CD4-positive, alpha-beta T cell treated with Interleukin-6 for 4 hours (primary cell): ENCODE results near the gene VPREB1.
A peak's percentile ranks its signal among the peaks of the same experiment; 100 is the strongest.
"Not testable (repeated sequence)": the region's sequence is repeated elsewhere in the genome, so short reads cannot be mapped to it uniquely, and the experiment has no call there.

ENCODE experiments used
- DNase-seq: peaks from one replicate; pipeline ENCODE4 v3.0.0-alpha.2; 2020; ENCODE audit warnings: mixed read lengths

The VPREB1 gene, protein sequence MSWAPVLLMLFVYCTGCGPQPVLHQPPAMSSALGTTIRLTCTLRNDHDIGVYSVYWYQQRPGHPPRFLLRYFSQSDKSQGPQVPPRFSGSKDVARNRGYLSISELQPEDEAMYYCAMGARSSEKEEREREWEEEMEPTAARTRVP

DNA sequence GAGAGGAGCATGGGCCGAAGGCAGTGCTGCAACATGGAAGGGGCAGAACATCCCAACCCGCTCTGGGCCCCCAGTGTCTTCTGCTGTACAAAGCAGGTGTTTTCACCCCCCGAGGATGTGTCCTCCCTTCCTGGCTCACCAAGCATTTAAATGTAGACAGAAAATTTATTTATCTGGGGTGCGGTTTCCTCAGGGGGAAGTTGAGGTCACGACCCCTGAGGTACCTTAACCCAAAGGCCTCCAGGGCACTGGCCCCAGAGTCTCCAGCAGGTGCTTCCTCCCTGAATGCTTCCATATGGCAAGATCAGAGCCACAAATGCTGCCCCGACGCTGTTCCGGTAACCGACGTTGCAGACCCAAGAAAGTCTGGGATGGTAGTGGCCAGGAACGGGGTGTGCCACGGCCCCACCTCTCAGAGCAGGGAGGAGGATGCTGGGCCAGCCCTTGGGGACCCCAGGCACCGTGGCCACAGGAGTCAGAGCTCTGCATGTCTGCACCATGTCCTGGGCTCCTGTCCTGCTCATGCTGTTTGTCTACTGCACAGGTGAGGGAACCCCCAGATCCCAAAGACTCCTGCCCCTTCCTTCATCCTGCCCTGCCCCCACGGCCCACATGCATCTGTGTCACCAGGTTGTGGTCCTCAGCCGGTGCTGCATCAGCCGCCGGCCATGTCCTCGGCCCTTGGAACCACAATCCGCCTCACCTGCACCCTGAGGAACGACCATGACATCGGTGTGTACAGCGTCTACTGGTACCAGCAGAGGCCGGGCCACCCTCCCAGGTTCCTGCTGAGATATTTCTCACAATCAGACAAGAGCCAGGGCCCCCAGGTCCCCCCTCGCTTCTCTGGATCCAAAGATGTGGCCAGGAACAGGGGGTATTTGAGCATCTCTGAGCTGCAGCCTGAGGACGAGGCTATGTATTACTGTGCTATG lies at the start of gene VPREB1:
Gene VPREB1 (plus strand): TSS at position 471 of the 935 bp plus-strand sequence. CDS start 28 bp downstream, at position 499.
- no peak for DNase-seq

DNA sequence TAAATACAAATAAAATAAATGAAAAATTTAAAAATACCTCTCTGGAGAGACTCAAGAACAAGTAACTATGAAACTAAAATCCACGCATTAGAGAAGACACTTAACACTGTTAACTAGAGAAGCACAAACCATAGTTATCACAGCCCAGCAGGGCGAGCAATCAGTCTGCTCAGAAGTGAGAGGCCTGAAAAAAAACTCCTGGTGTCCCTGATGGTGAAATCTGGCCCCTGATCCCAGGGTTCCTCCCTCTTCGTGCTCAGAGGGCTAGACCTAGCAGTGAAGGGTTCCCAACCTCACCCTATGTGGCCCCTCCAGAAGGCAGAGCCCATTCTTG lies 49.7 kb upstream of the VPREB1 start:
- no peak for DNase-seq

DNA sequence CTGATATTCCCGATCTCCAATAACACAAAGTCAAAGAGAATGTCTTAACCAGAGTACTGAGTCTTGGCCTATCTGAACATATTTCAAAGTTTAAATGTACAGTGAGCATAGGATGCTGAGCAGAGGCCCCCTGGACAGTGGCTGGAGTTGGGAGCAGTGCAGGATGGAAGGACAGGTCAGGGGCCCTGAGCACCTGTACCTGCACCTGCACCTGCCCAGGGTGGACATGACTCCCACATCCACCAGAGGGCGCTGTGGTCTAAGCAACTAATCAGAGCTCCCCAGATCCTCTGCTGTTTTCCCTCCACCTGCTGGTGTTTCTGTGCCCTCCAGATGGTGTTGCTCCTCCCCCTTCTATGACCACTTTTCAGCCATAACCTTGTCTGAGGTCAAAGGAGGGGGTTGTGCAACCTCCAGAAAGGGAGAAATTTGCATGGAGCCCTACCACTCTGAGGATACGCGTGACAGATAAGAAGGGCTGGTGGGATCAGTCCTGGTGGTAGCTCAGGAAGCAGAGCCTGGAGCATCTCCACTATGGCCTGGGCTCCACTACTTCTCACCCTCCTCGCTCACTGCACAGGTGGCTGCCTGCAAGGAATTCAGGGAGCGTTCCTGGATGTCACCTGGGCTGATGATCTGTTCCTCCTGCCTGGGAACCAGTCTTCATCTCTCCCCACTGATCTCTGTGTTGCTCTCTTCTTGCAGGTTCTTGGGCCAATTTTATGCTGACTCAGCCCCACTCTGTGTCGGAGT lies 49.1 kb upstream of the VPREB1 start:
- peak; percentile 84 for DNase-seq

DNA sequence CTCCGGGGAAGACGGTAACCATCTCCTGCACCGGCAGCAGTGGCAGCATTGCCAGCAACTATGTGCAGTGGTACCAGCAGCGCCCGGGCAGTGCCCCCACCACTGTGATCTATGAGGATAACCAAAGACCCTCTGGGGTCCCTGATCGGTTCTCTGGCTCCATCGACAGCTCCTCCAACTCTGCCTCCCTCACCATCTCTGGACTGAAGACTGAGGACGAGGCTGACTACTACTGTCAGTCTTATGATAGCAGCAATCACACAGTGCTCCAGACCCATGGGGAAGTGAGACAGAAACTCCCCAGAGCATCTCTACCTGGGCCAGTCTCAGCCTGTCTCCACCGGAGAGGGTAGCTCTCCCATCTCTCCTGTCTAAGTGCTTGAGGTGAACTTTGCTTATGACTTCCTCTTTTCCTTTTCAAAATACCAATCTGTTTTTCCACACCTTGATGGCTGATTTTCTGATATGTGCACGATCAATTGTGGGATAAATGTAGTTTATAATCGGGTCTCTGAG lies 48.5 kb upstream of the VPREB1 start:
- no peak for DNase-seq

DNA sequence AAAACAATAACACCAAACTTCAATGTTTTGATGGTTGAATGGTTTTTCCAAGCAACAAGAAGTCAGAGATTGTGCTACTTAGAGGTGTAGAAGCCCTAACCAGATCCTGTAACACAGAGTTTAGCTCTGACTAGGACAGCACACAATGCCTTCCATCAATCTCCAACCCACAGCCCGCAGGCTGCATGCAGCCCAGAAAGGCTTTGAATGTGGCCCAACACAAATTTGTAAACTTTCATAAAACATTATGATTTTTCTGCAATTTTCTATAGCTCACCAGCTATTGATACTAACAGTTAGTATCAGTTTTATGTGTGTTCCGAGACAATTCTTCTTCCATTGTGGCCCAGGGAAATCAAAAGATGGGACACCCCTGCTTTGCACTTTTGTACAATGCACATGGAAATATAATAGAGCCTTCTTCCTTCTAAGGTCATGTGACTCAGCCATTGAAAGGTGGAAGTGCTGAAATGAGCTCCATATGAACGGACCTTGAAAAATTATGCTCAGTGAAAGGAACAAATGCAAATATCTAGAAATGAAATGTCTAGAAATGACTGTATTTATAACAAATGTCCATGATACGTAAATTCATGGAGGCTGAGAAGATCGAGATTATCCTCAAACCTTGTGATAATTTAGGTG lies 47.6 kb upstream of the VPREB1 start:
- DNase-seq, result no peak

DNA sequence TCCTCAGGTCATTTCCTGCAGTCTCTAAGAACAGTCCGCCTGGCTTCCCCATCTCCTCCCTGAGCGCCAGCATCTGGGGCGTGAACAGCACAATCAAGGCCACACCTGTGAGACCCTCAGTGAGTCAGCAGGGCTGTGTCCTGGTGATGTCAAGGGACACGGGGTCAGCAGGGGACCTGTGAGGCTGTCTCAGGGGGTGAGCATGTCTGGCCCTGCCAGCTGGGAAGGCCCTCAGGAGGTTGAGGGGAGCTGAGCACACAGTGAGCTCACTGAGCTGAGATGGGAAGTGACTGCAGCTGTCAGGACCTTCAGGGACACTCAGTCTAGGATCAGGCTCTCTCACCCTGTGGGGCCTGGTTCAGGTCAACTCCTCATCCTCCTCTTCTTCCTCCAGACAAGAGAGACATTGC lies 46.6 kb upstream of the VPREB1 start:
- no peak for DNase-seq

DNA sequence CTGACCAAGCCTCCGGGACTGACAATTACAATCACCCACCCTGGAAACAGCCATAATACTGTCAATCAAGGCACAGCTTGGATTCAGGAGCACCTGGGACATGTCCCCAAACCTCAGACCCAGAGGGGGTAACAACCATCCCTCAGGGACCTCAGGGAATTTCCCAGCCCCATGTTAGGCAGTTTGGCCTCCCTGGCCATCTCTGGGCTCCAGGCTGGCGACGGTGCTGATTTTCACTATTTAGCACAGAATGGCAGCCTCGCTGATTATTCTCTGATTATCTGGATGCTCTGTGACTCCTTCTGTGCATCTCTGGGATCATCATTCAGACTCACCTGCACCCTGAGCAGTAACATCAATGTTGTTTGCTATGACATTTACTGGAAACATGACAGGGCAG lies 45.8 kb upstream of the VPREB1 start:
- DNase-seq, result no peak

DNA sequence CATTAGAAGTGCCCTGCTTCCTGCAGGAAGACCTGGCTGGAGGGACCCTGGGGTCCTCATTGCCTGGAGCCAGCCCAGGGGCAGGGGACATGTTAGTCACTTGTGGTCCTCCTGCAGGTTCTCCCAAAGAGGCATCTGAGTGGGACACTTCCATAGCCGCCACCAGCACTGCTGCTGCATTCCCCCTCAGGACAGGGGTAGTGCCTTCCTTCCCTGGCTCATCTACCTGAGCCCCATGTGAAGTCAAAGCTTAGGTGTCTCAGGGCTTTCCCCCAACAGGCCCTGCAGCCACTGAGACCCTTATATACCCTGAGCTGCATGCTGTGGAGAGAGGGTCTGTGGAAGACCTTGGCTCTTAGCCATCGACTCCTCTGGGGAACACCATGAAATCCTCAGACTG lies 45.0 kb upstream of the VPREB1 start:
- DNase-seq, result no peak

DNA sequence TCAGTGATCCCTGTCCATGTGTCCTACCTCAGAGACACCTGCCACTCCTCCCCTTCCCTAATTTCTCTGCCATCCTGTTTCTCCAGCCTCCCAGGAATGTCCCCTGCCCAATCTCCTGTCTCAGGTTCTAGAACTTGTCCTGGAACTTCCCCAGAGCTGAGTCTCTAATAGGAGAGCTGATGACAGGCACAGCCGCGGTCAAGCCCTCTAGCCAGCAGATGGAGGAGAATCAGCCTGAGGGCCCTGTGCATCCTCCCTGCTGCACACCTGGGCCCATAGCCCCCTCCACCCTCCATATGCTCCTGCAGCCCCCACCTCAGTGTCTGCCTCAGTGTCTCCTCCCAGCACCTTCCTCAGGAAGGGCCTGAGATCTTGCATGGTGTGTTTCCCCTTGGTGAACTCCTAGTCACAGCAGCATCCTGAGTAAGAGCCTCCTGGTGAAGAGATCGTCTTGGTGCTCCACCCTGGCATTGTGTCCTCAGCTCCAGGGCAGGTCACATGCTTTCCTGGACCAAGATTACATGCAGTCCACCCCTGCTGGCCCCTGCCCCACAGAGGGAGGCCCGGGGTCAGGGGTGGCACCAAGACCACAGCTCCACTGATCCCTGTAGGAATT lies 43.9 kb upstream of the VPREB1 start:
- no peak for DNase-seq

DNA sequence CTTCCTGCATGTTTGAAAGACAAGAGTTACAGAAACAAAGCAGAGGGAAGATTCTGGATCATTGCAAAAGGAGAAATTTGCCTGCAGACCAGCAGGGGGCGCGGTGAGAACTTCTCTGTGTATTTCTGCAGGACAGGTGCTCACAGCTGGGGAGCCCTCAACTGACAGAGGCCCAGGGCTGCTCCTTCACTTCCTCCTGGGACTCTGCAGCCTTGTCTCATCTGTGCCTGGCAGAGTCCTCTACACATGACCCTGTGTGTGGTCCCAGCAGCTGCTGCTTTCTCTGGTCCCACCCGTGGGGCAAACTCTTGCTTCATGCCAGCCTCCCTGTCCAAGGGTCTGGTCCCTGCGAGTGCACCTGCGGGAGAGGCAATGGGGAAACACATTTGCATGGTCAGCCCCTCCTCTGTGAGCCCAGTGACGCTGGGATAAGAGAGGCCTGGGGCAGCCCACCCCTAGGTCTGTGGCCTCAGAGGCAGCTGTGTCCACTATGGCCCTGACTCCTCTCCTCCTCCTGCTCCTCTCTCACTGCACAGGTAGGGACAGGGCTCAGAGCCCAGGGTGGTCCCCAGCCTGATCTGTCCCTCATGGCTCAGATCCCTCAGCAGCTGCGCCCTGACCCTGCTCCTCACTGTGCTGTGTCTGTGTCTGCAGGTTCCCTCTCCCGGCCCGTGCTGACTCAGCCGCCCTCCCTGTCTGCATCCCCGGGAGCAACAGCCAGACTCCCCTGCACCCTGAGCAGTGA lies 43.2 kb upstream of the VPREB1 start:
- no peak for DNase-seq

DNA sequence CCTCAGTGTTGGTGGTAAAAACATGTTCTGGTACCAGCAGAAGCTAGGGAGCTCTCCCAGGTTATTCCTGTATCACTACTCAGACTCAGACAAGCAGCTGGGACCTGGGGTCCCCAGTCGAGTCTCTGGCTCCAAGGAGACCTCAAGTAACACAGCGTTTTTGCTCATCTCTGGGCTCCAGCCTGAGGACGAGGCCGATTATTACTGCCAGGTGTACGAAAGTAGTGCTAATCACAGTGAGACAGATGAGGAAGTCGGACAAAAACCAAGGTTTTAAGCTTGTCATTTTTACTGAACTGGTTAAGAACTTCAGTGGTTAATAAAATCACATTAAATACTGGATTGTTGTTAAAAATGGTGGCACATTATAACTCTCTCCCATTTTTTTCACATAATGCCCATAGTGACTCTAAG lies 42.6 kb upstream of the VPREB1 start:
- DNase-seq, result no peak

DNA sequence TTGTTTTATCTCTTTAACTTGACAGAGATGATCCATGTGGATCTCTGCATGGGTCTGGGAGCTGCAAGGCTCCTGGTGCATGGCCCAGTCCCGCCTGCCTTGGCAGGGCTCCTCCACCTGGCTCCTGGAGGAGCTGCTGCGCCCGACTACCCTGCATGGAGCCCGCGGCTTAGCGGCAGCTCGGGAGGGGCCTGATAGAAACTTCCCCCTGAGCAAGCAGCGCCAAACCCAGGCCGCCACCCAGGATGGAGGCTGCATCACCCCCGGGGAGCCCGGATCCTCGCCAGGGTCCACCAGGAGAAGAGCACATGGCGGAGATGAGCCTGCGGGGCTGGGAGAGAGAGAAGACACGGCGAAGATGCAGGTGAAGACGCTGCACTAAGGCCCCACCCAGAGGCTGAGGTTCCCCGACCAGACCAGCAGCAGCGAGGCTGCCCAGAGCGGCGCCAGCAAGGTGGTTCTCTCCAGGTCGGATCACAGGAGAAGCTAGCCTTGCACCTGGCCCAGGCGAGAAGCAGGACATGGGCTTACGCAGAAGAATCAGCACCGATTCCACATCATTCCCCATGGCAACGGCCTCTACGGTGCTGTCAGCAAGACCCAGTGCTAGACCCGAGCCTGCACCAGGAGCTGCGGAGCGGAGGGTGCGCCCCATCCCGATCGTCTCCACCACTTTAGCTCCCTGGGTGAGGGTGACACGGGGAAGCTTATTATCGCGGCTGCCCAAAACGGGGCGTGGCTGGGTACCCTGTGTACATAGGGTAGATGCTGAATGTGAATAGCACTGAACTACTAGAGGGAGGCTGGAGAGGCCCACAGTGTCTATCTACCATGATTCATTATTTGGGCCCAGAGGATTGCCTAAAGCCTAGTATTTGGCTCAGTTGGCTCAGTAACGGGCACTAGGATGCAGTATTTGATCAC lies 41.3 kb upstream of the VPREB1 start:
- DNase-seq, result no peak

DNA sequence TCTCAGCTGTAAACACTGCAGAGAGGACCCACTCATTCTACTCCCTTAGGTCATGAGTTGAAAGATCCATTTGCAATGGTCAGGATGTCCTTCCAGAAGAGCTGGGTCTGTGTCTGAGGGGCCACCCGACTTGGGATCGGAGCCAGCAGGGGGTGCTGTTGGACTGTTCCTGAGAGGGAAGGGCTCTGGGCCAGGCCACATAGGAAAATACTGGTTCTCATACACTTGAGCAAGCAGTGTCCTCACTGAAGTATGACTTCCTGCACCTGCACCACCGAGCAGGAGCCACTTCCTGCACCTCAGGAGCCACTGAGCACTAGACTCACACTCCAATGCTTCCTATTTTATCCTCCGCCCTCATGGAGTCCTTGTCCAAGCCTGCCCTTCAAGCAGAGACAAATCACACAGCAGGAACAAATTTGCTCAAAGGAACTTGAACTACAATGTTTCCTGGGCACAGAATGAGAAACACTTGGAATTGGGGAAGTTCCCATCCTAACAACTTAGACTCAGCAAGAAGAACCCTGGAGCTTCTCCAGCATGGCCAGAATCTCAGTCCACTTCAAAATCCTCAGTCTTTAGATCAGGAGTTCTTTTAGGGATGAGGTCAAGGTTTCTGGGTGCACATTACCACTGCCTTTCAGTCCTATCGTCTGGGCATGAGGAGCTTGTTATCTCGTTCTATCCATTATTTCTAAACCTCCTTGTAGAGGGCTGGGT lies 36.6 kb upstream of the VPREB1 start:
- DNase-seq, result peak; percentile 85

DNA sequence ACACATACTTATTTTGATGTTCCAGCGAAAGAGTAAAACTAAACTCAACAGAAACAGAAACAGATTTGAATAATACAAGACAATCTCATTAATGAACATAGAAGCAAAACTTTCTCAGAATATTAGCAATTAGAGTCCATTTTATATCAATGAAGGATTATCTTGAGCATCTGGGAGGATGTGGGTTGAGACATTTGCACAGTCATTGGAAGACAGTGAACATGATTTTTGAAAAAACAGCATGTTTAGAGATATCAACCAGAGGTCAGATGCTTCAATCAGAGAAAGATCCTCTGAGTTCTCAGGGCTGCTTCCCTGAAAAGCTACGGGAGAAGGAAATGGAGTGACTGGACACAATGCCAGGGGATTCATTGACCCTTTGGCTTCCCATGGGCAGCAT lies 35.9 kb upstream of the VPREB1 start:
- DNase-seq, result no peak

DNA sequence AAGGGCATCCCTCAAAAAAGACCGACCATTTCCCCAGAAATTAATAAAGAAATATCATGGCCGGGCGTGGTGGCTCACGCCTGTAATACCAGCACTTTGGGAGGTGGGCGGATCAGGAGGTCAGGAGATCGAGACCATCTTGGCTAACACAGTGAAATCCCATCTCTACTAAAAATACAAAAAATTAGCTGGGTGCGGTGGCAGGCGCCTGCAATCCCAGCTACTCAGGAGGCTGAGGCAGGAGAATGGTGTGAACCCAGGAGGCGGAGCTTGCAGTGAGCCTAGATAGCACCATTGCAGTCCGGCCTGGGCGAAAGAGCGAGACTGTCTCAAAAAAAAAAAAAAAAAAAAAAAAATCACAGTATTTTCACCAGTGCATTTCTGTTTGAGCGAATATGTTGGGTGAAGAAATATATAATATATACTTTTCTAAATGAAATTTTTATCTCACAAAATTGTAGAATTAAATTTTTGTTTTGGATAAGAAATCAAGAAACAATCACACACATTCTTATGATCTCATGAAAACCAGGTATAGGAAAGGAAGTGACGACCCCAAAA lies 35.4 kb upstream of the VPREB1 start:
- DNase-seq, result not testable (repeated sequence)

DNA sequence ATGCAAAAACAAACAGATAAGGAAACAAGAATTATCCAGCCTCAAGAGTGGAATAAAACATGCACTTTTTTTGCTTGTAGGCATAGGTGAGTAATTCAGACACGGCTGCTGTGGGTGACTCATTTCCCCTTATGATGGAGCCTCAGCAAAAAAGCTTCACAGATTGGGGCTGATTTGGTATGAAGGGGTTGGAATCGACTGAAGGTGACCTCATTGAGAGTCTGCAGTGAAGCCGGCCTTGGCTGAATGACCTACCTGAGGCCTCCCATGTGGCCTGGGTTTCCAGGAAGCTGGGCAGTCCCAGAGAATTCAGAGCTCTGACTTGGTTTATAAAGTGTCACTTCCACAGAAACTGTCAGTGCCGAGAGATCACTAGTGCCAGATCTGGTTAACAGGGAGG lies 34.2 kb upstream of the VPREB1 start:
- peak; percentile 49 for DNase-seq

DNA sequence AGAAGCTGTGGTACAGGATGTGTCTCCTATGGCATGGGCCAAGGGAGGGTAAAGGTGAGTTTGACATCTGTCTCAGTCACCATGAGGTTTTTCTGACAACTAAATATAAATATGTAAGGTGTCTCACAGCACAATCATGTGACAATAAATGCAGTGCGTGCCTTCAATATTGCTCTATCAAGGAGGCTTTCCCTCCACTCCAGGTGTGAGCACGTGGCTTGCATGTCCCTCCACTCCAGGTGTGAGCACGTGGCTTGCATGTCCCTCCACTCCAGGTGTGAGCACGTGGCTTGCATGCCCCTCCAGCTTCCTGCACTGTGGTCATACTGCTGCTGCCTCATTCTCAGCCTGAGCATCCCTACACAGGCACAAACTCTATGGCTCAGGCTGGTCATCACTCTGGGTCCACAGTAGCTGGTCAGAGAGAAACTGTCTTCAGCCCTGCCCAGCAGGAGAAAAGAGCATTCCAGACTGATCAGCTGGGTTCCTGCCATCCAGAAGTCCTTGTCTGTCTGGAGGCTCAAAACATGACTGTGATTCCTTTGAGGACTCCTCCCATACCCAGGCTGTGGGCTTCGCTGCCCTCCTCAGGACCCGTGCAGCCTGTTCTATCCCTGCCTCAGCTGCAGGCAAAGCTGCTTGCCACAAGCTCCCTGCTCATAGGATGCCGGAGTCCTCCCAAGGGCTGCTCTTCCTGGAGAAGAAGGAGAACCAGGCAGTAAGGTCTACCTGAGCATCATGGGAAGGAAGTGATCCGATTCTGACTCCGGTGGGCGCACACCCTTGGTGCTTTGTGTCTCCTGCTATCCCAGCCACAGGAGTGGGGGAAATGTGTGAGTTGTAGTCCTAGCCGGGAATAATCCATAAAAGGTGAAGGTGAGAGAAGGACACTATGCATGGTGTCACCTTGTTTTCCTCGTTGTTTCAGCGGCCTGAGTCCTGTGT lies 33.4 kb upstream of the VPREB1 start:
- no peak for DNase-seq

DNA sequence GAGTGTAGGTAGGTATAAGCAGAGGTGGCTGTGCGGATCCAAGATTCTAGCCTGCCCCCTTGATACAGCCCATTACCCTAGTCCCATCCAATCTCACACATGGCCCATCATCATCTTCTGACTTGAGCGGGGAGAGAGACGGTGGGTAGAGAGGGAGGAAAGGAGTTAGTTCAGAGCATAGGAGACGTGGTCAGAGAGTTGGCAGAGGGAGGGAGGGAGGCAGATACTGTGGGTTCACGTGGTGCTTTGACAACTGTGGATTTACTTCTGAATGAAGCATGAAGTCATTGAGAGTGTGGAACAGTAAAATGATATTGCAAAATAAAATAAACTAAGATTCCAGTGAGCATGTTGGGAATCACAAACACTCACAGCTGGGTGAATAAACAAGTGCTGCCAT lies 31.4 kb upstream of the VPREB1 start:
- no peak for DNase-seq
